ENCODE measurements around the gene C12orf57.

The C12orf57 gene

DNA sequence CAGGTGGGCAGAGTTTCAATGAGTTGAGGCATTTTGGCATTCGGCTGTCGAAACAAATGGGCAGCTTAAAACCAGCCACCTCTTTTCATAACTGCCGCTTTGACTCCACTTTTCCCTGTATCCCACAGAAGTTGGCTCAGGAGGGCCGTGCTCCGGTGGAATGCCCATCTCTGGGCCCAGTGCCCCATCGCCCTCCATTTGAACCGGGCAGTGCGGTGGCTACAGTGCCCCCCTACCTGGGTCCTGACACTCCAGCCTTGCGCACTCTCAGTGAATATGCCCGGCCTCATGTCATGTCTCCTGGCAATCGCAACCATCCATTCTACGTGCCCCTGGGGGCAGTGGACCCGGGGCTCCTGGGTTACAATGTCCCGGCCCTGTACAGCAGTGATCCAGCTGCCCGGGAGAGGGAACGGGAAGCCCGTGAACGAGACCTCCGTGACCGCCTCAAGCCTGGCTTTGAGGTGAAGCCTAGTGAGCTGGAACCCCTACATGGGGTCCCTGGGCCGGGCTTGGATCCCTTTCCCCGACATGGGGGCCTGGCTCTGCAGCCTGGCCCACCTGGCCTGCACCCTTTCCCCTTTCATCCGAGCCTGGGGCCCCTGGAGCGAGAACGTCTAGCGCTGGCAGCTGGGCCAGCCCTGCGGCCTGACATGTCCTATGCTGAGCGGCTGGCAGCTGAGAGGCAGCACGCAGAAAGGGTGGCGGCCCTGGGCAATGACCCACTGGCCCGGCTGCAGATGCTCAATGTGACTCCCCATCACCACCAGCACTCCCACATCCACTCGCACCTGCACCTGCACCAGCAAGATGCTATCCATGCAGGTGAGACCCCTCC, 5.2 kb upstream of the C12orf57 start:
- no peak for DNase-seq

DNA sequence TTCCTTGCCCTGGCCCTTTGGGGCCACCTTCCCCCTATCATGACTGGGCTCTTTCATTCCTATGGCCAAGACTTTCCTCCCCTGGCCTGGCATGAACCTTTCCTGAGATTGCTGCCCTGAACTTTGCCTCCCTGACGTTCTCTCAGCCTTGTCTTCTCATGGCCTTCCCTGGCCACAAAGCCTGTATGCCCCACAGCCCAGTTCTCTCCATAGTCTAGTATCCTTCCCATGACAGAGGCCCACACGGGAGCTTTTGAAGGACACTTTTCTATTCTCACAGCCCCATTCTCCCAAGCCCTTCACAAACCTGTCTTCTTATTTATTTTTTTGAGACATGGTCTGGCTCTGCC, 4.7 kb upstream of the C12orf57 start:
- no peak for DNase-seq

DNA sequence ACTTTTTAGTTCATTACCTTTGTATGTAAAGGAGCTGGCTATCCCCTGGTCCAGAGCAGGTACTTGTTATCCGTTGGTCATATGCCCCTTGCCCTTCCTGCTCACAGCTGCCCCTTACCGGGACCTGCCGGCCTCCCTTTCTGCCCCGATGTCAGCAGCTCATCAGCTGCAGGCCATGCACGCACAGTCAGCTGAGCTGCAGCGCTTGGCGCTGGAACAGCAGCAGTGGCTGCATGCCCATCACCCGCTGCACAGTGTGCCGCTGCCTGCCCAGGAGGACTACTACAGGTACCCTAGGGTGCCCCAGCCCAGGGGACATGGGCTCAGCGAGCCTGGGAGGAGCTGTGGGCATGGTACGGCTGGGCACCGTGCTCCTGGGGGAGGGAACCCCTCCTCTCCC, 2.6 kb upstream of the C12orf57 start:
- DNase-seq, result no peak

DNA sequence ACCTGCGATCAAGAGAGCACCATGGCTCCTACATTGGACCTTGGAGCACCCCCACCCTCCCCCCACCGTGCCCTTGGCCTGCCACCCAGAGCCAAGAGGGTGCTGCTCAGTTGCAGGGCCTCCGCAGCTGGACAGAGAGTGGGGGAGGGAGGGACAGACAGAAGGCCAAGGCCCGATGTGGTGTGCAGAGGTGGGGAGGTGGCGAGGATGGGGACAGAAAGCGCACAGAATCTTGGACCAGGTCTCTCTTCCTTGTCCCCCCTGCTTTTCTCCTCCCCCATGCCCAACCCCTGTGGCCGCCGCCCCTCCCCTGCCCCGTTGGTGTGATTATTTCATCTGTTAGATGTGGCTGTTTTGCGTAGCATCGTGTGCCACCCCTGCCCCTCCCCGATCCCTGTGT, 2.0 kb upstream of the C12orf57 start:
- no peak for DNase-seq

DNA sequence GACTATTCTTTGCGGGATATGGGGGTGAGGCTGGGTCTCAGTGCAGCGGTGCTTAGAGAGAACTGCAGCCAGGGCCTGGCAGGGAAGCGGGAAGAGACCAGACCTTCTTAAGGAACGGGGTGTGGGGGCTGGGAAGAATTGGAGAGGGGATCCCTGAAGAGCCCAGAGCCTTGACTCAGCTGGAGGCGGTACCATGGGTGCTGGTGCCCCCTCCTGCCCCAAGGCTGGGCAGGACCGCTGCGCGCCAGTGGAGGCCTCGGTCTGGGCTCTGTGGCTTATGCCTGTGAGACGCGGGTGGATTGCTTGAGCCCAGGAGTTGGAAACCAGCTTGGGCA, 1.5 kb upstream of the C12orf57 start:
- DNase-seq, result no peak

DNA sequence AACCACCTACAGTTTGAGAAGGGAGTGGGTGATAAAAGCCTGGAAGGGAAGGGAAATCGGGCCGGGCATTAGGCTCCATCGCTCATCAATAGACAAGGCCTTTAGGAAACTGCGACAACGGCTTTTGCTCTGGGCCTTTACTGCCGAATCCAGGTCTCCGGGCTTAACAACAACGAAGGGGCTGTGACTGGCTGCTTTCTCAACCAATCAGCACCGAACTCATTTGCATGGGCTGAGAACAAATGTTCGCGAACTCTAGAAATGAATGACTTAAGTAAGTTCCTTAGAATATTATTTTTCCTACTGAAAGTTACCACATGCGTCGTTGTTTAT, 467 bp upstream of the C12orf57 start:
- DNase-seq, result peak; percentile 96

DNA sequence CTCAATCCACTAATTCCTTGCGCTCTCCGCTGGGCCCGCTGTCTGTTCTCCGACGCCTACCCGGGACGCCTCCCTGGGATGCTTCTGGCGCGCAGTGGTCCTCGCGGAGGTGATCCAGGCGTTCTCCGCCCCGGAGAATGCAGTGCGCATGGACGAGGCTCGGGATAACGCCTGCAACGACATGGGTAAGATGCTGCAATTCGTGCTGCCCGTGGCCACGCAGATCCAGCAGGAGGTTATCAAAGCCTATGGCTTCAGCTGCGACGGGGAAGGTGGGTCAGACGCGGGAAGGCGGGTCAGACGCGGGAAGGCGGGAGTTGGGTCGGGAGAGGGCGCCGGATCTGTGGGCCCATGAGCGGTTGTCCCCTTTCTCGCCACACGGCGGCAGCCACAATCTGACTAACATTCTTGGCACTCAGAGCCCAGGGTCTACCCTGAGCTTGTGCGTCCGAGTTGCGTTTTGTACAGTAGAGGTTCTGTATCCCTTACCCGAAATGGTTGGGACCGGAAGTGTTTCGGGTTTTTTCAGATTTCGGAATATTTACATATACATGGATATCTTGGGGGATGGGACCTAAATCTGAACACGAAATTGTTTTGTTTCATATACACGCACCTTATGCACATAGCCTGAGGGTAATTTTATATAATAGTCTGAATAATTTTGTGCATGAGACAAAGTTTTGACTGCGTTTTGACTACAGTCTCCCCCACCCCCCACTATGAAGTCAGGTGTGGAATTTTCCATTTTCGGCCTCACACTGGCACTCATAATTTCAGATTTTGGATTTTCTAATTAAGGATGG, 762 bp downstream of the C12orf57 start:
- peak; percentile 98 for DNase-seq

DNA sequence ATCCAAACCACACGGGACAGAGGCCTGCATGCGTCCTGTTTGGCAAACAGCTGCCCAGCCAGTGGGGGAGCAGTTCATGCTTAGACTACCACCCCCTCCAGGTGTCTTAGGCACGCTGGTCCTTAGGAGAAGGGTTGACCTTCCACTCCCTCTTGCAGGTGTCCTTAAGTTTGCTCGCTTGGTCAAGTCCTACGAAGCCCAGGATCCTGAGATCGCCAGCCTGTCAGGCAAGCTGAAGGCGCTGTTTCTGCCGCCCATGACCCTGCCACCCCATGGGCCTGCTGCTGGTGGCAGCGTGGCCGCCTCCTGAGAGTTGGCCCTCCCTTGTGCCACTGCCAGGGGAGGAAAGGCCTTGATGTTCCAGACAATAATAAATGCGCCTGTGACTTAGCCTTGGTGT, 1.8 kb downstream of the C12orf57 start:
- no peak for DNase-seq

DNA sequence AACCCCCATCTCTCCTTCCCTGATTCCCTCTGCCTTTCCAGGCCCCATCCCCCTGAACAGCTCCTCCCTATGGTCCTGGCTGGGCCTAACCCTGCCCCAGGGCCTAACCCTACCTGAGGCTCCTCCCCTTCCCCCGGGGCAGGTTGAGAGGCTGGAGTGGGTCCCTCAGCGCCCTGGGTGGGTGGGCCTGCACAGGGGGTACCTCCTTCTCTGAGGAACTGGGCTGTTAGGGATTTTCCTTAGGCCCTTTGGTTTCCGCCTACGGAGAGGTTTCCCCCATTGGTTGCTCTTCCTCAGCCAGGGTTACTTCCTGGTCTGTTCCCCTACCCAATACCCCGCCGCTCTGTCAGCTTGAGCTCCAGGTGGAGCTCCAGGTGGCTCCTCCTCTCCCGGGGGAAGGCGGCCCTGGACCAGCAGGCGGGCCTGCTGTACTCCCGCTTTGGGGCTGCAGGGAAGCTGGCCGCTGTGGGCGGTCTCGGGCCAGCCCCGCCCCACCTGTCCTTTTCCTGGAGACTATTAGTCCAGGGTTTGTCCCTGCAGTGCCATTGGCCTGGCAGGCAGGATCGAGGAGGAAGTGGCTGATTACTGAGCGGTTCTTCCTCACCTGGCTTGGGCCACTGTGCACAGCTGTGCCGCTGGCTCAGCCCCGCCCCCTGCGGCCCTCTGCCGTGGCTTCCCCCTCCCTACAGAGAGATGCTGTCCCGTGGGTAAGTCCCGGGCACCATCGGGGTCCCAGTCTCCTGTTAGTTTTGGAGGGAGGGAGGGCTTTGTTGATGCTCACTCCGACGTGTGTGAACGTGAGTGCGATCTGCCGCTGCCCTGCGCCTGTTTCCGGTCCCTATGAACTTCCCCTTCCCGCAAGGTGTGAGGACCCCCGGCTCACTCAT, 2.5 kb downstream of the C12orf57 start:
- DNase-seq, result peak; percentile 100

DNA sequence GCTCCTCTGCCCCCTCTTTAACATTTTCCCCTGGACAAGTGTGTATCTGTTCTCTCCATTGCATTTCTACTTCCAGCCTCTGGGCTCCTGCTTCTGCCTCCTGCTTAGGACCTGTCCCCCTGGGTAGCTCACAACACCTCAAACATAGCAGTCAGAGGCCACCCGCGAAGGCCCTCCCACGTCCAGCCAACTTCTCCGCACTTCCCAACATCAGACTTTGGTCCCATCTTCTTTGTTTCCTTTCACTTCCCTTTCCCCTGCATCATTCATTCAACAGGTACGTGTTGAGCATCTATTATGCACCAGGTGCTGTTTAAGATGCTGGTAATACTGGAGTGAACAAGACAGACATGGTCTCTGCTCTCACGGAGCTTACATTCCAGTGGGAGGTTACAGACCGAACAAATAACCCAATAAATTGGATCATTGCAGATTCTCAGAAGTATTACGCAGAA, 3.1 kb downstream of the C12orf57 start:
- no peak for DNase-seq

DNA sequence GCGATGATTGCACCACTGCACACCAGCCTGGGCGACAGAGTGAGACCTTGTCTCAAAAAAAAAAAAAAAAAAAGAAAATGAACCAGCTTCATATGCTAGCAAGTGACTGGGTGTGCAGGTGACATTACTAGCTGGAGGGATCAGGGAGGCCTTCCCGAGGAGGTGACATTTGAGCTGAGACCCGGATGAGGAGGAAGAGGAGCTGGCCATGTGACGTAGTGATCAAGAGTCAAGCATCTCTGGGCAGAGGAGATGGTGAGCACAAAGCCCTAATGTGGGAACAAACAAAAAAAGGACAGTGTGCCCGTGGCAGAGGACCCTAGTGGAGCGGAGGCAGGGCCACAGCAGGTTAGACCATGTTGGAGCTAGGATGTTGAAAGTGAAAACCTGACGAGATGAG, 3.8 kb downstream of the C12orf57 start:
- DNase-seq, result no peak

DNA sequence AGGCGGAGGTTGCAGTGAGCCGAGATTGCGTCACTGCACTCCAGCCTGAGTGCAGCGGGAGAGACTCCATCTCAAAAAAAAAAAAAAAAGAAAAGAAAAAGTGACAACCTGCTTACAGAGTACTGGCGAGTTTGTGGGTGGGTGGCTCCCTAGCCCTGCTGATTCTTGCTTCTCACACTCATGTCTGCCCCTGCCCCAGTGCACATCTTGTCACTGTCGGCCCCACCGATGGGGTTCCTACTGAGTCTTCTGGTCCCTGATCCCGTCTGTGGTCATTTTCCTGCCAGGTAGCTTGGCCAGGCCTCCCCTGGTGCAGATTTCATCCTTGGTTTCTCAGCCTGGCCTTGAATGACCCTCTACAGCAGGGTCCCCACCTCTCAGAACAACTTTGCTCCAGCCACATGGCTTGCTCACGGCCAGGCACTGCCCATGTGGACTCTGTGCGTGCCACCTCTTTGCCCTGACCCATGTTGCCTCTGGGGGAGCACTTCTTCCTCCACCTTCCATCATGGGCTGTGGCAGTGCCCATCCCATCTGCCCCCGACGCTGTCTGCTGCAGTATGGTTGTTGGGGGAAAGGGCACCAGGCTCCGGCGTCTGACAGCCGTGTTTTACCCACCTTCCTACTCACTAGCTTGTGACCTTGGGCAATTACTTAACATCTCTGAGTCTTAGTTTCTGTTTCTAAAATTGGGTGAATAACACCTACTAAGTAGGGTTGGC, 5.2 kb downstream of the C12orf57 start:
- DNase-seq, result no peak

DNA sequence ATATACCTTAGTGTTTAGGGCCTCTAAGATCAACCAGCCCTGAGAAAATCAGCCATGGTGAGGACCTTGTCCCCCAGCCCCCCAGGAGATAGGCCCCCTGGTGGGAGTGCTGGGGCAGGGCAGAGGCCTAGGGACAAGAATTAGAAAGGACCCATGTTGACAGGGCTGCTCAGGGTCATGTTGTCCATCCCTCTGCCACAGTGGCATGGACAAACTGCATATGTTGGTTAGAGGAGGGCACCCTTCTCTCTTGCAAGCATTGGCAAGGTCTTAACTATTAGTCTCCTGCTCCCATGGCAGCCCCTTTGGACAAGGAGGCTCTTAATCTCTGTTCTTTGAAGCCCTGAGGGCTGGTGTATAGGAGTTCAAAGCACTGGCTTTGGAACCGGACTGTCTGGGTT, 6.6 kb downstream of the C12orf57 start:
- peak; percentile 62 for DNase-seq

DNA sequence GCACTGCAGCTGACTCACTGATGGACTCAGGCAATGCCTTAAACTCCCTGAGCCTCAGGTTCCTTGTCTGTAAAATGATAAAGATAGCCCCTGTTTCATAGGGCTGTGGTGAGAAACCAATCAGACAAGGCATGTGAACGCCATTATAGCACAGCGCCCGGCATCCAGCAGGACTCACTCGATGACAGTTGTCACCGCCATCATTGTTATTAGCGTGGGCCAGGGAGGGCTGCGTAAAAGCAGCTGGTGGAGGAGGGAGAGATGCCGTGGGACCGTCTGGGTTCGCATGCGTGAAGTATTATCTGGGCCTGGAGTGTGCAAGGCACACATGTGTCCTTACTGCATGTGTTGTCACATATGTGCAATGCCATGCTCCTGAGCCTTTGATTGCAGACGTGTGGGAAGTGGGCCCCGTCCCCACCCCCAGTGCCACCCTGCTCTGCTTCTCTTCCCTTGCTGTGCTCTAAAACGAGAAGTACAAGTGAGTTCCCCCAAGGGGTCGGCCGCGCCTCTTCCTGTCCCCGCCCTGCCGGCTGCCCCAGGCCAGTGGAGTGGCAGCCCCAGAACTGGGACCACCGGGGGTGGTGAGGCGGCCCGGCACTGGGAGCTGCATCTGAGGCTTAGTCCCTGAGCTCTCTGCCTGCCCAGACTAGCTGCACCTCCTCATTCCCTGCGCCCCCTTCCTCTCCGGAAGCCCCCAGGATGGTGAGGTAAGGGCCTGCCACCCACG, 7.2 kb downstream of the C12orf57 start, which contains the start of gene PTPN6:
TSS of gene PTPN6 (plus strand) at position 546 of the 730 bp plus-strand sequence. CDS start at position 703, 157 bp downstream.
- peak; percentile 55 for DNase-seq

DNA sequence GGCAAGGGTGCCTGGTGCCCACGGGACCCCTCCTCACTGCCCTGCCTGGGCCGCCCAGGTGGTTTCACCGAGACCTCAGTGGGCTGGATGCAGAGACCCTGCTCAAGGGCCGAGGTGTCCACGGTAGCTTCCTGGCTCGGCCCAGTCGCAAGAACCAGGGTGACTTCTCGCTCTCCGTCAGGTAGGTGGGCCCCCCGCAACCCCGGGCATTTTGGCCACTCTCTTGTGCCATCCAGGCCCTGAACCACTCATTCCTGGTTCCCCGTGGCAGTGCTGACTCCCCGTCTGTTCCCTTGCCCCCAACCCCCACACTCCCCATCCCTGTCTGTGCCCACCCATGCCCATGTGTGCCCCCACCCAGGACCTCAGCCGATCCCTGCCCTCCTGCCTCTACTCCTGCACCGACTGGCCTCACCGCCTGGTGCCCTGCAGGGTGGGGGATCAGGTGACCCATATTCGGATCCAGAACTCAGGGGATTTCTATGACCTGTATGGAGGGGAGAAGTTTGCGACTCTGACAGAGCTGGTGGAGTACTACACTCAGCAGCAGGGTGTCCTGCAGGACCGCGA, 7.8 kb downstream of the C12orf57 start:
- DNase-seq, result no peak

DNA sequence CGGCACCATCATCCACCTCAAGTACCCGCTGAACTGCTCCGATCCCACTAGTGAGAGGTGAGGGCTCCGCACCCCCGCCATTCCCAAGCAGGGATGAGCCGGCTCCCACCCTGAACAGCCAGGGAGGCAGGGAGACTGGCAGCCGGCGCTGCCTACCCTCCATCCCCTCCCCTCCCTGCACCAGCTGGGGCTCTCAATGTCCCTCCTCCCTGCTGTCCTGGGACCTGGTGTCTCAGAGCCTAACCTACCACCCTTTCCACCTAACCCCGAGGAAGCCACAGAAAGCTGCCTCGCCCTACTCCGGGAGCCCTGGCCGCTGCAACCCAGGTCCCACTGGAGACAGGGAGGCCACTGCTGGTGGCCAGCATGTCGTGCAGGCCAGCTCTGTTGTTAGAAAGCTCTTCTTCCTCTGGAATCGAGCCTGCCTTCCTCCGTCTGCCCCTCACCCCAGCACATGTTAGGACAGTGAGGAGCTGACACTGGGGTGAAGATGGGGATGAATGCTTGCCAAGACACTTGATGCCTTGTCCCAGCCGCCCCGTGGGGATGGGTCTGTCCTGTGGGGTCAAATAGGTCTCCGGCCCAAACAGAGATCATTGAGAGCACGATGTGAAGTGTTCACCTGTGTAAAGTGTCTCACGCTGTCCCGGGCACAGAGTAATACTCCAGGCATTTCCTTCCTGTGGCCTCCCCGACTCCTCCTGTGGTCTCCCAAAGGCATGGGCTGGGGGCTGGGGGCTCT, 8.5 kb downstream of the C12orf57 start:
- DNase-seq, result peak; percentile 62

DNA sequence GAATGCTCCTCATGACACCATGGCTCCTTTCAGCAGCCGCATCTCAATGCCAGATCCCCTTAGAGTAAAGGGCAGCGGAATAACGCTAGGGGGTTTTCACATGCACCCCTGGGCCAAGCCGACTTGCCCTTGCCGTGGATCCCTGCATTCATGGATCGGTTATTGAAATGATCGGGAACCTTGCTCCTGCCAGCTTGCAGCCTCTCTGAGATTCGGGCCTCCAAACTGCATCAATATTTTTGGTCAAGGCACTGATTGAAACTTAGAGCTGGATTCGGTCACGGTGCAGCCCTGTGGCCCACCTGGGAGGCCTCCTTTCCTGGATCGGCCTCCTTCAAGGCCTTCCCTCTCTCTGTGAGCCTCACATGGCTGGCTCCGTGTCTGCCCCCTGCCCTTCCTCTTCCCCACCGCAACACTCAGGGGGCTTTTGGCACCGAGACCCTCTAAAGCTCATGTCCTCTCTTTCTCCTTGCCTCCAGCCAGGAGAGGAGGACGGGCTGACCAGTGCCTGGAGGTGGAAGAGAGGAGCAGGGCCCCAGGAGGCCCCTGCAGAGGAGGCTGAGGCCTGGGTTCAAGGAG, 9.1 kb downstream of the C12orf57 start:
- DNase-seq, result no peak

DNA sequence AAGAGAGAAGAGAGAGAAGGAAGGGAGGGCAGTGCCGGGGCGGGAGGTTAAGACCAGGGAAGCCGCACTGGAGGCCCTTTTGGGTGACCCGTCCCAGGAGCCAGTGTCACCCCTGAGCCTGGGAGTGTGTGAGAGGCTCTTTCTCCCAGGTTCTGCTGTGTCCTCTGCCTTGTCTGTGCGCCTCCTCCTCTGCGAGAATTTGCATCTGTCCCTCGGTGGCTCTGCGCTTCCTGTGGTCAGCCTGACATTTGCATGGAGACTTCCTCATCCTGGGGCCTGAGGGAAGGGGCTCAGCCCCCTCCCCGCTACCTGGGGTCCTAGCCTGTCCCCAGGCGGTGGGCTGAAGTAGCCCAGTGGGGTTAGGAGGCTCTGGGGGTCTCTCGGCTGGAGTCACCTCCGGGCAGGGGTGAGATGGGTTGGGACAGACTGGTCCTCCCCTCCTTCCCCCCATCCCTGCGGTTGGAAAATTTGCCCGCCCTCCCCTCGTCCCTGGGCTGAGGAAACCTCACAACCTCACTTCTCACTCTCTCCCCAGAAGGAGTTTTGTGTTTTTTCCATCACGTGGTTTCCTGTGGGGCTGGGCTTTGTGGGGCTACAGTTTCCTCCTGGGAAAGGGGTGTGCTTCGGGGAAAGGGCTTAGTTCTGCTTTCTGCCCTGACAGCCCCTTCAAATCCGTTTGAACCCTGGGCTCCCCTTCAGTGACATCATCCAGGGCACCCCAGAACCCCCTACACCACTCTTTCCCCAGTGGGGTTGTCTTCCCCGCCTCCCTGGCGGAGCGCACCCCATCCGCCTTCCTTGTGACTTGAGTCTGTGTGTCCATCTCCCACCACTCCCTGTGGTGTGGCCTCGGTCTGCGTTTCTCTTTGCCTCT, 9.9 kb downstream of the C12orf57 start:
- DNase-seq, result peak; percentile 61

Measured in islet precursor cell (in vitro differentiated cells).